Umbilical cord (tissue), 2 donors: ENCODE data around the gene COMMD2. TPM values are rescaled to one million over a fixed set of nuclear protein-coding genes. Genes with fewer than 3 reads are reported as not detected.
A peak's percentile ranks its signal among the peaks of the same experiment; 100 is the strongest.

Source experiments
- DNase-seq: peaks from one replicate; pipeline ENCODE4 v3.0.0-alpha.2; 2015; ENCODE audit warnings: low spot score
- total RNA-seq: library from RNA; depleted of rRNA; stranded (reverse); fragments of >200 nt; gene quantifications from one replicate; pipeline ENCODE4 v1.2.3, GENCODE V29; 2014; ENCODE audit warnings: low replicate concordance; ENCODE audit not compliant: insufficient read depth

COMMD2 gene
- total RNA-seq, 1 donor from 2014 or later: 26.0 TPM

DNA sequence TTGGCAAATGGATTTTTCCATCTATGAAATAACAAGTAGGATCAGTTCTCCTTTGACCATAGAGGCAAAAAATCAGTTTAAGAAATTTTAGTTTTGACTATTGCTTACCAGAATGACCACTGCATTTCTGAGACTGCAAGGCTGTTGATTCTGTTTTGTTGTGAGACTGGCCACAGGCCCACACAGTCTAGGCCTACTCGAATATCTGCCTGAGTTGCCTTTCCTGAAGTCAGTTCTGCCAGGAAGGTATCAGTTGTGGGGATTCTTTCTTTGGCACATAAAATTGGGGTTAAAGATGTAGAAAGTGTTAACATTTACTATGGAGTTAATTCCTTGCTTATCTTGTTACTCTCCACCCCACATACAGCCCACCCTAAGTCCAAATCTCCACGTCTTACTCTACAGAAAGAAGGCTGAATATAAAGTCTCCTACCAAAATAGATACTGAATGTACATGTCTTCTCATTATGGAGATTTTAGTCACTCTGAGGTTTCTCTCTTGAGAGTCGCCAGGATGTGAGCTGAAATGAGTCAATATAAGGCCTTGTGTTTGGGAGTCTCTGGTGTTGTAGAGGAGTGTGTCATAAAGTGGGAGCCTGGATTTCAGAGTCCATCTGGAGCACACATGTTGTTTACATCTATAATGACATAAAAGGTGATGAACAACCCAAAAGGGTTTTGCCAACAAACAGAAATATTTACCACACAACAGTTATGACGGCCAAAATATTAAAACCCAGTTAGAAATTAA lies 49.4 kb downstream of the COMMD2 start:
- DNase-seq: peak; percentile 7

DNA sequence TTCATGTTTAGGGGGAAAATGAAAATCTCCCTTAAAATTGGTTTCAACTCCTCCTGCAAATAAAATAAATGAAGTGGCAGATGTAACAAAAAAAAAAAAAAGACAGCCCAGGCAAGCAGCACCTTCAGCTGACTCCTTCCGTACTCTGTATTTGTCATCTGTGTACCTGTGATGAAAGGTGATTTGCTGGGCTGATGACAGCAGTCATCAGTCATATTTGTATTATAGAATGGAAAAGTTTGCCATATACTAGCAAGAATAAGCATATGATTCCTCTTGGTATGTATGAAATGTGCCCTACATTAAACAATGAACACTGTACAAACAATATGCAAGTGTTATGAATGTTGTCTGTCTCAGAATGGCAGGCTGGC lies 50.3 kb downstream of the COMMD2 start:
- DNase-seq: no peak

DNA sequence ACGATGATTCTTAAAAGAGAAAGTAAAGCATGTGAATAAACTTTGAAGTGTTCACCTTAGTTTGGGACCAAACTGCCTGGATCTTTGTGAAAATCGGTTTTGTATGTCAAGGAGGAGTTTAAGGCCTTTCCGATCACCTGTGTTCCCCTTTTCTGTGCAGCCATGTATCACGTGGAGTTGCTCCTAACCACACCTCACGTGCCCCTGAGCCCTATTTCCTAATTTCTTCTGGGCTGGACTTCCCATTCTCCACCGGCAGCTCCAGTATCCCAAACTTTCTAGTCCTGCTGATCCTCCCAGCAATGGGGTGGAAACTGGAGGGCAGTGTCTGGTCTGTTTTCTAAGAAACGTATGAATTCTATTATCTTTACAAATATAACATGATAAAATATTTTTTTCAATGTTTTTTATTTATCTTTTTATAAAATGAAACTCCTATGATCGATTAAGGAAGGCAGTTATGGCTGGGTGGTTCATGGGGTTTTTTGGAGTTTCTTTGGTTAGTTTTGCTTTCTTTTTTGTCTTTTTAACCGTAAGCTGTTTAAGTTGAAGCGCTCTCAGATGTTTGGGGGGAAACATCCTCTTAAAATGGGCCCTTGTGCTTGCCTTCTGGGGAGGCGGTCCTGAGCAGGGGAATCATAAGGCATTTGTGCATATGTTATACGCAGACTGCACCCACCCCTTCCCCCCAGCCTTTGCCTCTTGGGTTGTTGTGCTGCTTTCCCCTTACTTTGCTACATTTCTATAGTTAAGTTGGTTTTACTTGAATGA lies 50.9 kb downstream of the COMMD2 start:
- no peak for DNase-seq

Other genes starting within 250 kb of the COMMD2 start
- 110 TPM for gene WWTR1, start 94.5 kb downstream of the COMMD2 start, total RNA-seq
- gene ANKUB1, start 40.1 kb upstream of the COMMD2 start, total RNA-seq: 40.9 TPM
- 132 TPM for gene RNF13, start 60.7 kb upstream of the COMMD2 start, total RNA-seq
- 79.4 TPM for gene PFN2, start 218.4 kb upstream of the COMMD2 start, total RNA-seq